DND-41 (cell line): Measurements from ENCODE around the gene TAF4.

Experiments
- ATAC-seq: fragments of 200-7000 bp; cut with Tn5 transposase; 3 replicates; pipeline ENCODE4 v1.9.1; 2021; ENCODE audit warnings: low read depth; ENCODE audit not compliant: insufficient read depth
- DNase-seq: peaks from one replicate; pipeline ENCODE4 v3.0.0-alpha.2; 2020
- H2AFZ ChIP-seq: 2 replicates; pipeline ENCODE4 v1.6.0; 2012; ENCODE audit warnings: low read depth, low read length
- H3K27ac ChIP-seq: 2 replicates; pipeline ENCODE4 v1.5.1; 2012; ENCODE audit warnings: low read length, inconsistent platforms
- H3K27me3 ChIP-seq: fragments of 200-600 bp; sonication (generic); 2 replicates; pipeline ENCODE4 v1.6.0; 2012; ENCODE audit warnings: low read length, mild to moderate bottlenecking, inconsistent platforms; ENCODE audit not compliant: insufficient read depth, poor library complexity
- H3K36me3 ChIP-seq: 2 replicates; pipeline ENCODE4 v1.5.1; 2012; ENCODE audit warnings: low read length, inconsistent platforms; ENCODE audit not compliant: insufficient read depth
- H3K4me1 ChIP-seq: 2 replicates; pipeline ENCODE4 v1.5.1; 2012; ENCODE audit warnings: mild to moderate bottlenecking, low read length; ENCODE audit not compliant: insufficient read depth
- H3K4me2 ChIP-seq: 2 replicates; pipeline ENCODE4 v1.6.0; 2012; ENCODE audit warnings: mild to moderate bottlenecking, moderate library complexity, low read length, inconsistent platforms; ENCODE audit not compliant: insufficient read depth
- H3K4me3 ChIP-seq, 2 experiments: fragments of 200-600 bp in 1 of 2; shearing (Covaris generic) in 1 of 2; 2 replicates each; pipeline ENCODE4 v1.5.1; 2012 to 2016; ENCODE audit warnings: inconsistent platforms in 2 of 2, low read length in 2 of 2, mild to moderate bottlenecking in 2 of 2, low read depth in 1 of 2, moderate library complexity in 1 of 2
- H3K79me2 ChIP-seq: 2 replicates; pipeline ENCODE4 v1.6.0; 2012; ENCODE audit warnings: low read length, inconsistent platforms; ENCODE audit not compliant: insufficient read depth
- H3K9ac ChIP-seq: 2 replicates; pipeline ENCODE4 v1.6.0; 2012; ENCODE audit warnings: low read depth, mild to moderate bottlenecking, inconsistent platforms, low read length, moderate library complexity
- H3K9me3 ChIP-seq: 2 replicates; pipeline ENCODE4 v1.5.1; 2012; ENCODE audit warnings: low read length, moderate library complexity, mild to moderate bottlenecking, inconsistent platforms; ENCODE audit not compliant: insufficient read depth, severe bottlenecking
- H4K20me1 ChIP-seq: 2 replicates; pipeline ENCODE4 v1.6.0; 2012; ENCODE audit warnings: low read length; ENCODE audit not compliant: insufficient read depth
- EZH2 ChIP-seq: IDR thresholded peaks from 3 replicates; pipeline ENCODE4 v1.6.1; 2012; ENCODE audit warnings: borderline replicate concordance, low read depth, mild to moderate bottlenecking, moderate library complexity, low read length, inconsistent platforms; ENCODE audit not compliant: severe bottlenecking
- TF ChIP-seq, protein P1 (sequence below): IDR thresholded peaks from 2 replicates; pipeline ENCODE4 v1.5.1; 2012; ENCODE audit warnings: borderline replicate concordance, low read length, moderate library complexity, mild to moderate bottlenecking; ENCODE audit not compliant: poor library complexity, severe bottlenecking; ENCODE audit errors: extremely low read depth

Gene TAF4

DNA sequence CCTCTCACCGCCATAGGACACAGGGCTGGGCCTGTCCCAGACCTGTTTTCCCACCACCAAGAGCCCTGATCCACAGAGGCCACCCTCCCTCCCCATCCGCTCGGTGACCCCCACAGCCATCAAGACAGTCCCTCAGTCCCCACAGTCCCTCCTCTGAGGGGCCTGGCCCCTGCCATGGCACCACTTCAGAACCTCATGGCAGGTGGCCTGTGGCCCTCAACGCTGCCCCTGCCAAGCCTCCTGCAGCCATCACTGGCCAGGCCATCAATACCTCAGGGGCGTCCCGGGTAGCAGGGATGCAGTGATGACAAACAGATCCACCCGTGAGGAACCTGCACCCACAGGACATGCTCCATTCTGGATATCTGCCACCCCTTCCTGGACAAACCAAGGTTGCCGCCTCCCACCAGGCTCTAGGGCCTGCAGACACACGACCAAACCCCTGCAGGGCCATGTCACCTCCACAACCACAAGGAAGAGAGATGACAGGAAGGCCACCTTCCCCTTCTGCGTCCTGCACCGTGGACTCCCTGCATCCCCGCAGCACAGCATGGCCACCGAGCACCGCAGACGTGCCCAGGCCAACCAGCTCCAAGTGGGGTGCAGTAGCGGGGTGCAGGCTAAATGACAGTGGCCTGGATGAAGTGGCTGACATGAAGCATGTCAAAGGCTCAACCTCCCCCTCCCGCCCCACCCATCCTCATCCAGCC is 14.0 kb downstream of the TAF4 start:
- Histone ChIP-seq H3K4me2 (no peak overlapping the region), H3K27ac (no peak overlapping the region), H2AFZ (no peak overlapping the region), H3K27me3 (no peaks in the 10 kb centered on the region), H4K20me1 (peaks cover 98% of the 10 kb centered on the region), H3K79me2 (peaks cover 100% of the 10 kb centered on the region), H3K9ac (no peak overlapping the region), H3K36me3 (peaks cover 14% of the 10 kb centered on the region), H3K4me1 (no peaks in the 10 kb centered on the region), H3K9me3 (no peaks in the 10 kb centered on the region), H3K4me3 (no peak overlapping the region)
- DNase-seq = no peak
- ATAC-seq = no peak
- TF ChIP-seq, protein P1, sequence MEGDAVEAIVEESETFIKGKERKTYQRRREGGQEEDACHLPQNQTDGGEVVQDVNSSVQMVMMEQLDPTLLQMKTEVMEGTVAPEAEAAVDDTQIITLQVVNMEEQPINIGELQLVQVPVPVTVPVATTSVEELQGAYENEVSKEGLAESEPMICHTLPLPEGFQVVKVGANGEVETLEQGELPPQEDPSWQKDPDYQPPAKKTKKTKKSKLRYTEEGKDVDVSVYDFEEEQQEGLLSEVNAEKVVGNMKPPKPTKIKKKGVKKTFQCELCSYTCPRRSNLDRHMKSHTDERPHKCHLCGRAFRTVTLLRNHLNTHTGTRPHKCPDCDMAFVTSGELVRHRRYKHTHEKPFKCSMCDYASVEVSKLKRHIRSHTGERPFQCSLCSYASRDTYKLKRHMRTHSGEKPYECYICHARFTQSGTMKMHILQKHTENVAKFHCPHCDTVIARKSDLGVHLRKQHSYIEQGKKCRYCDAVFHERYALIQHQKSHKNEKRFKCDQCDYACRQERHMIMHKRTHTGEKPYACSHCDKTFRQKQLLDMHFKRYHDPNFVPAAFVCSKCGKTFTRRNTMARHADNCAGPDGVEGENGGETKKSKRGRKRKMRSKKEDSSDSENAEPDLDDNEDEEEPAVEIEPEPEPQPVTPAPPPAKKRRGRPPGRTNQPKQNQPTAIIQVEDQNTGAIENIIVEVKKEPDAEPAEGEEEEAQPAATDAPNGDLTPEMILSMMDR = no peak
- TF ChIP-seq EZH2 = no peak

DNA sequence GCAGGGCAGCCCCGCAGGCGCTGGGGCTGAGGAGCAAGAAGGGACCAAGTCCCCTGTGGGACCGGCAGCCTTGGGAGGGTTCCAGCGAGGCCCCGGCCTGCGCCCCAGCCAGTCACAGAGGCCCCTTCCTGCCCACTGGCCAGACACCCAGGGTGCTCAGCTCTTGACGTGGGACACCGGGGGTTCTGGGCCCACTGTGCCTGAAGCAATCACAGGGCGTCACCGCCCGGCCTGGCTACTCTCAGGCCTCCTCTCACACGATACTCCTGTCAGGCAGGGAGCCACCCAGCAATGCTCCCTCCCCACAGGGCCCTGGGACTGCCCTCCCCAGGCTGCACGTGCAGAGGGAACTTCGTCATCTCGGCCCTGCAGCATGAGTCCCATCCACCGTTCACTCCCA is 14.5 kb downstream of the TAF4 start:
- Histone ChIP-seq H3K27ac (no peak overlapping the region), H3K9ac (no peak overlapping the region), H3K4me2 (no peak overlapping the region), H3K27me3 (no peaks in the 10 kb centered on the region), H3K9me3 (no peaks in the 10 kb centered on the region), H3K4me1 (no peaks in the 10 kb centered on the region), H3K4me3 (no peak overlapping the region), H3K36me3 (peaks cover 10% of the 10 kb centered on the region), H2AFZ (no peak overlapping the region), H4K20me1 (peaks cover 98% of the 10 kb centered on the region), H3K79me2 (peaks cover 100% of the 10 kb centered on the region)
- TF ChIP-seq EZH2 = no peak
- TF ChIP-seq, protein P1 = no peak
- ATAC-seq (no peak), DNase-seq (no peak)

DNA sequence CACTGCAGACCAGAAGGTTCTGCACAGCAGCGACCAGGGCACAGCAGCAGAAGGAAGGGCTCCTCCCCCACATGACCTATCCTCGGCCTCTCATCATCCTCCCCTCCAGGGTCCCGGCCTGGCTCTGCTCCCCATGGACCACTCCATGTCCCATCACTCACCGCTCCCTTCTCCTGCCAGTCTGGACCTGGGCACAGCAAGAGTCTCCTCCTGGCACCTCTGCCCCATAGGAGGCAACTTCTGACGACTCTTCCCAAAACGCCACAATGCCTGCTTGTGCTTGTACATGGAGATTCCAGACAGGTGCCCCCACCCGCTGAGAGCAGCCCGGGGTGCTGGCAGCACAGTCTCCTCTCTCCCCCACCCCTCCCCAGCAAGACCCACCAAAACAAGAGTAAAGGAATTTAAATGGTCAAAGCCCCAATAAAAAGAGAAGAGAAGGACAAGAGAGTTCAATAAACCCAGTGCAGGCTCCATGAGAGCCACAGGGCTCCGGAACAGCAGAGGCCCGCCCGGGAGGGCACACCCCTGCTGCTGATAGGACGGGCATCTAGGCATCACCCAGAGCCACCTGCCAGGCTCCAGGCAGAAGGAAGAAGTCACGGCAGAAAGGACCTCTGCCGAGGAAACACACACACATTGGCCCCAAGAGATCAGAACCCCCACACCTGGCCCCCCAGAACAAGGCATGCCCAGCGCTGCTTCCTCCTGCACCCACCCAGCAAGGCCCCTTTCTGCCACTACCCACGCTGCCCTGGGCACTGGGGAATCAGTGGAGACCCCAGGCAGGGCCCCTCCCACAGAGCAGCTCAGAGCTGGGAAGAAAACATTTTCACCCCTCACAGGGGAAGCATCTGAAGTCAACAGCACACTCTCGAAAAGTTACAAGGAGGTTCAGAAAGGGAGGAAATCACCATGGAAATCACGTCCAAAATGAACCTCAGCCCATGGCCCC is 15.2 kb downstream of the TAF4 start:
- Histone ChIP-seq H2AFZ (no peak overlapping the region), H3K9me3 (no peaks in the 10 kb centered on the region), H3K27me3 (no peaks in the 10 kb centered on the region), H3K36me3 (peaks cover 8% of the 10 kb centered on the region; the same call in 1 of the 2 replicates), H3K4me3 (no peak overlapping the region), H3K4me2 (no peak overlapping the region), H3K79me2 (peaks cover 100% of the 10 kb centered on the region), H4K20me1 (peaks cover 98% of the 10 kb centered on the region), H3K9ac (no peak overlapping the region), H3K4me1 (no peaks in the 10 kb centered on the region), H3K27ac (no peak overlapping the region)
- DNase-seq = no peak
- ATAC-seq = no peak
- TF ChIP-seq, protein P1 = no peak
- no peak for TF ChIP-seq EZH2
